NT2/D1 (cell line): ENCODE results near the gene GALNT6.

Experiments
- DNase-seq: peaks from one replicate; pipeline ENCODE4 v3.0.0-alpha.2; 2011; ENCODE audit warnings: low read depth, low spot score
- H3K27me3 ChIP-seq: 2 replicates; pipeline ENCODE4 v1.6.0; 2011; ENCODE audit warnings: mild to moderate bottlenecking; ENCODE audit not compliant: insufficient read length, insufficient read depth
- H3K36me3 ChIP-seq: 2 replicates; pipeline ENCODE4 v1.6.1; 2011; ENCODE audit warnings: mild to moderate bottlenecking, low read length, mixed read lengths; ENCODE audit not compliant: insufficient read depth, insufficient read length
- H3K4me1 ChIP-seq: 2 replicates; pipeline ENCODE4 v1.5.1; 2011; ENCODE audit not compliant: insufficient read depth, insufficient read length
- H3K4me3 ChIP-seq: 2 replicates; pipeline ENCODE4 v1.5.1; 2011; ENCODE audit warnings: low read depth; ENCODE audit not compliant: insufficient read length
- H3K9ac ChIP-seq: 2 replicates; pipeline ENCODE4 v1.6.0; 2011; ENCODE audit warnings: low read depth; ENCODE audit not compliant: insufficient read length
- H3K9me3 ChIP-seq: 2 replicates; pipeline ENCODE4 v1.5.1; 2011; ENCODE audit warnings: mild to moderate bottlenecking, low read length; ENCODE audit not compliant: insufficient read depth
- SUZ12 ChIP-seq: IDR thresholded peaks from 2 replicates; pipeline ENCODE4 v1.6.1; 2011; ENCODE audit not compliant: insufficient read length, insufficient read depth; ENCODE audit errors: extremely low read depth
- YY1 ChIP-seq: IDR thresholded peaks from 2 replicates; pipeline ENCODE4 v1.6.1; 2011; ENCODE audit not compliant: insufficient read length, insufficient read depth
- ZNF274 ChIP-seq: IDR thresholded peaks from 2 replicates; pipeline ENCODE4 v1.6.1; 2011; ENCODE audit warnings: mild to moderate bottlenecking, low read depth, low read length

The GALNT6 gene

DNA sequence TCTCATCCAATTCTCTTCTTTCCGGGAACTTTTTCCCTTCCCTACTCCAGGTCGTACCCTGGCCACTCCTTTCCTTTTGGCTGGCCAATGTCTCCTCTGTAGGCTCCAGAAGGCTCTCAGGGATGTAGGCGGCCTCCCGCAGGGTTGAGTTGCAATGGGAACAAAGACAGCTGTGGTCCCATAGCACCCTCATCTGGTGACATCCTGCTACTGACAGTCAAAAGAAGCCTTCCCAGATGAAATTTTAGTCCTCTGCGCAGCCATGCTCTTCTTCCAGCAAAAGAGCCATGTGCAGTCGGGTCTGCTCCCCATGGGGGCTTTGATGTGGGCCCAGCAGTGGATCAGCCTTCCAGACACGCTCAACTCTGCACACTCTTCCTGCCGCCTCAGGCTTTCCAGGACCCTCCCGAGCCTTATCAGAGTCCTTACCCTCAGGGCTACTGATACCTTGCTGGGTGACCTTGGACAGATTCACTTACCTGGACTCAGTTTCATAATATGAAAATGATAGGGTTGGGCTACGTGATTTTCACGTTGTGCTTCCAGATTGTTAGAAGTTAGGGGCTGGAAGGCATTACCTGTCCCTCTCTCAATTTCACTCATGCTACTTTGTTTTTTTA is 39.2 kb downstream of the GALNT6 start:
- Histone ChIP-seq H3K4me1 (no peaks in the 10 kb centered on the region), H3K27me3 (no peaks in the 10 kb centered on the region), H3K9me3 (no peaks in the 10 kb centered on the region; the same call in 1 of the 2 replicates), H3K9ac (no peak overlapping the region), H3K36me3 (peaks cover 40% of the 10 kb centered on the region), H3K4me3 (no peak overlapping the region)
- TF ChIP-seq ZNF274 = no peak
- TF ChIP-seq YY1 = no peak
- TF ChIP-seq SUZ12 = no peak
- peak; percentile 84 for DNase-seq

GRCh38 chr12:51349026-51349425 is 42.2 kb downstream of the GALNT6 start:
- H3K9me3 ChIP-seq = no peaks in the 10 kb centered on the region
- no peak for TF ChIP-seq ZNF274
- TF ChIP-seq SUZ12 = no peak
- TF ChIP-seq YY1 = no peak
- H3K27me3 ChIP-seq = no peaks in the 10 kb centered on the region
- no peak for DNase-seq
- H3K9ac ChIP-seq = no peak overlapping the region
- H3K4me3 ChIP-seq = no peak overlapping the region
- peaks cover 6% of the 10 kb centered on the region for H3K4me1 ChIP-seq
- peaks cover 13% of the 10 kb centered on the region for H3K36me3 ChIP-seq

DNA sequence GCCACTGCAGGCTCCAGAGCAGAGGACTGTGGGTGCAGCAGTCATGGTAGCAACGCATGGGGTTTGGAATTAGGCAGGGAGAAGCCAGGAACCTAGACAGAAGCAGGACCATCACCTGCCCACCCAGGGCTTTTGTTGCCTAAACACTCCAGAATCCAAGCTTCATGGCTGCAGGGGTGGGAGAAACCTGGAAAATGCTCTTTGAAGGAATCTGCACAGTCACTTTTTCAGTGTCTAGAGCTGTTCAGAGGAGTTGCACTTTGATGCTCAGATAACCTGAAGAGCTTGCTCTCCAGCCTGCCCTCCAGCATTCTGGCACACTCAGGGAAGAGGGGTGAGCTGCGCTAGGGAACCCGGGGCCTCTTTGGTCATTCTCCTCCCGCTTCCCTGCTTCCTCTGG is 43.1 kb downstream of the GALNT6 start:
- Histone ChIP-seq H3K4me1 (peaks cover 6% of the 10 kb centered on the region), H3K36me3 (peaks cover 4% of the 10 kb centered on the region), H3K9me3 (no peaks in the 10 kb centered on the region), H3K4me3 (no peak overlapping the region), H3K9ac (no peak overlapping the region), H3K27me3 (no peaks in the 10 kb centered on the region)
- no peak for DNase-seq
- TF ChIP-seq YY1 (no peak), ZNF274 (no peak), SUZ12 (no peak)

- Histone ChIP-seq H3K9ac (no peak within 1 kb of the TSS), H3K27me3 (no peaks in the 10 kb centered on the region), H3K4me1 (peaks cover 6% of the 10 kb centered on the region), H3K4me3 (no peak within 1 kb of the TSS), H3K9me3 (no peaks in the 10 kb centered on the region), H3K36me3 (no peaks in the 10 kb centered on the region)
- TF ChIP-seq YY1 (no peak), SUZ12 (no peak), ZNF274 (no peak)
- DNase-seq = no peak
Measured at GRCh38 chr12:51346581-51346980, 44.6 kb downstream of the GALNT6 start, which contains the start of gene CELA1. Gene CELA1, minus strand, starts transcription at chr12:51346679. Its CDS starts 41 bp downstream, at chr12:51346638.

GRCh38 chr12:51345681-51346080 is 45.5 kb downstream of the GALNT6 start:
- TF ChIP-seq ZNF274 (no peak), SUZ12 (no peak), YY1 (no peak)
- Histone ChIP-seq H3K9ac (no peak overlapping the region), H3K9me3 (no peaks in the 10 kb centered on the region), H3K27me3 (no peaks in the 10 kb centered on the region), H3K4me3 (no peak overlapping the region), H3K36me3 (no peaks in the 10 kb centered on the region), H3K4me1 (peaks cover 6% of the 10 kb centered on the region)
- DNase-seq = no peak

DNA sequence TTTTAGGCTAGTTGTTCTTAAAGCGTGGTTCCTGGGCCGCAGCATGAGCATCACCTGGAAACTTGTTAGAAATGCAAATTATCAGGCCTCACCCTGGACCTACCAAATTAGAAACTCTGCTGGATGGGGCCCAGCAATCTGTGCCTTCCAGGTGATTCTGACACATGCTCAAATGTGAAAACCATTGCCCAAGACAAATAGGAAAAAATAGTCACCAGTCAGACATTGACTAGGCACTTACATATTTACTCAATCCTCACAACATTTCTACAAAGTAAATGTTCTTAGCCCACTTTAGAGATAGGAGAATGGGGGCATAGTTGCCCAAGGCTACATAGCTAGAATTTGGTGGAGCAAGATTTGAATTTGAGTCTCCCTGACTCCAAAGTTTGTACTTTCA is 48.0 kb downstream of the GALNT6 start:
- no peaks in the 10 kb centered on the region for H3K9me3 ChIP-seq
- H3K36me3 ChIP-seq = no peaks in the 10 kb centered on the region
- H3K4me1 ChIP-seq = peaks cover 6% of the 10 kb centered on the region
- no peak overlapping the region for H3K9ac ChIP-seq
- no peaks in the 10 kb centered on the region for H3K27me3 ChIP-seq
- TF ChIP-seq YY1 (no peak), SUZ12 (no peak), ZNF274 (no peak)
- DNase-seq = no peak
- no peak overlapping the region for H3K4me3 ChIP-seq

GRCh38 chr12:51342416-51342815 is 48.8 kb downstream of the GALNT6 start:
- H3K36me3 ChIP-seq = no peaks in the 10 kb centered on the region
- H3K4me3 ChIP-seq = no peak overlapping the region
- TF ChIP-seq YY1 (no peak), SUZ12 (no peak), ZNF274 (no peak)
- no peak overlapping the region for H3K9ac ChIP-seq
- H3K4me1 ChIP-seq = peaks cover 6% of the 10 kb centered on the region
- no peaks in the 10 kb centered on the region for H3K27me3 ChIP-seq
- no peaks in the 10 kb centered on the region for H3K9me3 ChIP-seq
- no peak for DNase-seq
